ENCODE results near the gene SPTB. TPM values are rescaled to one million over a fixed set of nuclear protein-coding genes. Genes with fewer than 3 reads are reported as not detected.

Gene SPTB
- total and polyA plus RNA-seq, 9 of the 15 experiments (the other 6 are each of a cell fraction or from before 2014, with no cell fraction given): 0.21 to 45.9 (median 11.7) TPM

GRCh38 chr14:64784006-64784405 lies 95.7 kb downstream of the SPTB start (continued):
- no peak for TF ChIP-seq ZNF277 (CRISPR knock-in tag; IDR thresholded peaks at IDR 0.05; ENCODE audit: borderline replicate concordance)
- no peak for TF ChIP-seq POLR2AphosphoS5 (IDR thresholded peaks at IDR 0.05; ENCODE audit: control insufficient read depth, insufficient read depth, low read depth, low read length)
- TF ChIP-seq USF1 (CRISPR knock-in tag; IDR thresholded peaks at IDR 0.05): no peak
- TF ChIP-seq SRSF9 (IDR thresholded peaks at IDR 0.05; ENCODE audit: borderline replicate concordance, low read depth, low read length): no peak
- no peak for TF ChIP-seq GABPB1 (CRISPR knock-in tag; IDR thresholded peaks at IDR 0.05)

- CTCF ChIA-PET (ENCODE audit: low intra/inter-chr PET ratio): no interaction called here
These were observed 97.5 kb downstream of the SPTB start for GRCh38 chr14:64782196-64782595.

More at GRCh38 chr14:64782196-64782595, 97.5 kb downstream of the SPTB start:
- Histone ChIP-seq H3K9me1 (ENCODE audit: control insufficient read depth, insufficient read depth, low read length) (no peaks in the 10 kb centered on the region), H2AFZ (ENCODE audit: low read depth, low read length) (no peak overlapping the region), H3K27me3 (ENCODE audit: control insufficient read depth in 2 of 2, insufficient read depth in 2 of 2, low read length in 2 of 2) (no peaks in the 10 kb centered on the region), H3K27ac (ENCODE audit: extremely low read depth, low read depth, low read length) (no peak overlapping the region), H3K9me3 (replicated peaks; ENCODE audit: control insufficient read depth, insufficient read depth, low read depth, low read length) (no peaks in the 10 kb centered on the region), H3K4me3 (no peak overlapping the region), H3K9ac (ENCODE audit: insufficient read depth in 1 of 2, low read depth in 2 of 2, low read length in 2 of 2) (no peak overlapping the region), H3K36me3 (ENCODE audit: control insufficient read depth, insufficient read depth, low read length) (peaks cover 76% of the 10 kb centered on the region; the same call in 2 of the 3 replicates), H3K4me2 (ENCODE audit: insufficient read depth, low read length) (no peak overlapping the region), H4K20me1 (replicated peaks; ENCODE audit: control insufficient read depth, insufficient read depth, low read length) (no peaks in the 10 kb centered on the region), H3K79me2 (ENCODE audit: control insufficient read depth, insufficient read depth, low read length) (no peaks in the 10 kb centered on the region), H3K4me1 (replicated peaks in 1 of 2; ENCODE audit: control insufficient read depth in 2 of 2, insufficient read depth in 2 of 2, low read length in 2 of 2) (no peaks in the 10 kb centered on the region)
- intact Hi-C loops (cut with micrococcal nuclease) (no loop called here), in situ Hi-C loops (cut with MboI) (no loop called here)
- DNase-seq (ENCODE audit: extremely low read depth in 1 of 4, low spot score in 3 of 4): no peak
- no TSS peak for BruUV-seq (replicated peaks)
- no peak for TF ChIP-seq MLX (CRISPR knock-in tag; conservative IDR thresholded peaks at IDR 0.05)
- TF ChIP-seq CHD1 (IDR thresholded peaks at IDR 0.05; ENCODE audit: low read length): no peak
- no peak for TF ChIP-seq TEAD4 (IDR thresholded peaks at IDR 0.05; ENCODE audit: low read length)
- TF ChIP-seq TEAD4 (CRISPR knock-in tag; IDR thresholded peaks at IDR 0.05; ENCODE audit: borderline replicate concordance): no peak
- no peak for TF ChIP-seq PATZ1 (CRISPR knock-in tag; IDR thresholded peaks at IDR 0.05; ENCODE audit: borderline replicate concordance)
- TF ChIP-seq DPF2 (IDR thresholded peaks at IDR 0.05): no peak
- no peak for TF ChIP-seq BACH1 (tag; IDR thresholded peaks at IDR 0.05)
- no peak for TF ChIP-seq ZNF12 (CRISPR knock-in tag; IDR thresholded peaks at IDR 0.05)
- FAIRE-seq: no peak
- POLR2A ChIA-PET: interaction anchor here (1.0 to 1.7 kb wide), 3 partner anchors 10 to 14 kb away, joined by 3 to 6 read pairs (median 4); no protein-coding TSS in a partner anchor
- ATAC-seq: no peak
- 96% methylated on average over 10 of the region's 11 CpGs for WGBS (ENCODE audit: insufficient coverage, low coverage, missing lambda C conversion rate)

Data from K562 (cell line).